GM11168 (cell line): ENCODE data around the gene CMTM2.

ENCODE experiments used
- in situ Hi-C: fragments of 300-500 bp; cut with MboI; formaldehyde crosslinking; loops from one replicate; pipeline ENCODE4 v1.12.0; 2022; ENCODE audit warnings: low sequenced_read_pairs; ENCODE audit not compliant: unreplicated experiment

Gene CMTM2

GRCh38 chr16:66578651-66579531, at the start of gene CMTM2:
Gene CMTM2 (plus strand): TSS chr16:66579463. CDS start chr16:66579608, 145 bp downstream.
- in situ Hi-C loops = no loop called here

GRCh38 chr16:66529475-66529874, 49.8 kb upstream of the CMTM2 start:
- in situ Hi-C loops = no loop called here

GRCh38 chr16:66534376-66534799, 44.9 kb upstream of the CMTM2 start:
- in situ Hi-C loops = no loop called here

- in situ Hi-C loops = no loop called here
Observed at GRCh38 chr16:66536525-66536924, 42.7 kb upstream of the CMTM2 start.

- in situ Hi-C loops = no loop called here
Observed at GRCh38 chr16:66537236-66537635, 42.0 kb upstream of the CMTM2 start.

GRCh38 chr16:66538910-66539309, 40.4 kb upstream of the CMTM2 start:
- in situ Hi-C loops = no loop called here

GRCh38 chr16:66539623-66540469, 39.4 kb upstream of the CMTM2 start:
- in situ Hi-C loops = no loop called here

- in situ Hi-C loops = no loop called here
Observed at GRCh38 chr16:66541388-66542355, 37.6 kb upstream of the CMTM2 start.

GRCh38 chr16:66542396-66542795, 36.9 kb upstream of the CMTM2 start:
- in situ Hi-C loops = no loop called here

GRCh38 chr16:66543541-66543940, 35.7 kb upstream of the CMTM2 start:
- in situ Hi-C loops = no loop called here

GRCh38 chr16:66544016-66544757, 35.1 kb upstream of the CMTM2 start:
- in situ Hi-C loops = no loop called here

GRCh38 chr16:66547101-66547989, 31.9 kb upstream of the CMTM2 start:
- in situ Hi-C loops = no loop called here

- in situ Hi-C loops = no loop called here
Observed at GRCh38 chr16:66548068-66548467, 31.2 kb upstream of the CMTM2 start.

- in situ Hi-C loops = no loop called here
Observed at GRCh38 chr16:66548868-66549267, 30.4 kb upstream of the CMTM2 start.

GRCh38 chr16:66549284-66550131, 29.8 kb upstream of the CMTM2 start, which contains the start of gene TK2:
Gene TK2 (minus strand): TSS chr16:66550122. CDS start chr16:66550061, 61 bp downstream.
- in situ Hi-C loops = no loop called here

GRCh38 chr16:66551348-66551759, 27.9 kb upstream of the CMTM2 start:
- in situ Hi-C loops = no loop called here

GRCh38 chr16:66551788-66552285, 27.4 kb upstream of the CMTM2 start:
- in situ Hi-C loops = no loop called here
